Stimulated activated CD4-positive, alpha-beta T cell treated with anti-CD3 and anti-CD28 coated beads, Interleukin-1b, Interleukin-23, amount 100 ng/mL, for 48 hours (primary cell): ENCODE results near the gene SH3TC1.

Experiments used
- DNase-seq: peaks from one replicate; pipeline ENCODE4 v3.0.0-alpha.2; 2020

The SH3TC1 gene

GRCh38 chr4:8247047-8247930, 48.2 kb downstream of the SH3TC1 start:
- DNase-seq = no peak

- DNase-seq = no peak
Measured at GRCh38 chr4:8248091-8248490, 49.0 kb downstream of the SH3TC1 start.

- no peak for DNase-seq
Measured at GRCh38 chr4:8250227-8250626, 51.1 kb downstream of the SH3TC1 start.

- DNase-seq = no peak
Measured at GRCh38 chr4:8250637-8251036, 51.5 kb downstream of the SH3TC1 start.

GRCh38 chr4:8251110-8251883, 52.2 kb downstream of the SH3TC1 start:
- no peak for DNase-seq

- no peak for DNase-seq
Measured at GRCh38 chr4:8252301-8253173, 53.4 kb downstream of the SH3TC1 start.

- DNase-seq = no peak
Measured at GRCh38 chr4:8254076-8254475, 55.0 kb downstream of the SH3TC1 start.

GRCh38 chr4:8255698-8256441, 56.8 kb downstream of the SH3TC1 start:
- no peak for DNase-seq

GRCh38 chr4:8257854-8258253, 58.8 kb downstream of the SH3TC1 start:
- DNase-seq = no peak

GRCh38 chr4:8258552-8259212, 59.6 kb downstream of the SH3TC1 start:
- no peak for DNase-seq

- DNase-seq = no peak
Measured at GRCh38 chr4:8259743-8260430, 60.8 kb downstream of the SH3TC1 start.

GRCh38 chr4:8260656-8261111, 61.6 kb downstream of the SH3TC1 start:
- no peak for DNase-seq

- no peak for DNase-seq
Measured at GRCh38 chr4:8261851-8262535, 62.9 kb downstream of the SH3TC1 start.

GRCh38 chr4:8262637-8263322, 63.7 kb downstream of the SH3TC1 start:
- no peak for DNase-seq

- DNase-seq = no peak
Measured at GRCh38 chr4:8263397-8263796, 64.3 kb downstream of the SH3TC1 start.

GRCh38 chr4:8264106-8264505, 65.0 kb downstream of the SH3TC1 start:
- no peak for DNase-seq

GRCh38 chr4:8265171-8265929, 66.3 kb downstream of the SH3TC1 start:
- DNase-seq = no peak

GRCh38 chr4:8266088-8266487, 67.0 kb downstream of the SH3TC1 start:
- no peak for DNase-seq

GRCh38 chr4:8266508-8266907, 67.4 kb downstream of the SH3TC1 start:
- DNase-seq = no peak
